ENCODE measurements around the gene HLA-A.
"Not testable (repeated sequence)": the region's sequence is repeated elsewhere in the genome, so short reads cannot be mapped to it uniquely, and the experiment has no call there.

Gene HLA-A

DNA sequence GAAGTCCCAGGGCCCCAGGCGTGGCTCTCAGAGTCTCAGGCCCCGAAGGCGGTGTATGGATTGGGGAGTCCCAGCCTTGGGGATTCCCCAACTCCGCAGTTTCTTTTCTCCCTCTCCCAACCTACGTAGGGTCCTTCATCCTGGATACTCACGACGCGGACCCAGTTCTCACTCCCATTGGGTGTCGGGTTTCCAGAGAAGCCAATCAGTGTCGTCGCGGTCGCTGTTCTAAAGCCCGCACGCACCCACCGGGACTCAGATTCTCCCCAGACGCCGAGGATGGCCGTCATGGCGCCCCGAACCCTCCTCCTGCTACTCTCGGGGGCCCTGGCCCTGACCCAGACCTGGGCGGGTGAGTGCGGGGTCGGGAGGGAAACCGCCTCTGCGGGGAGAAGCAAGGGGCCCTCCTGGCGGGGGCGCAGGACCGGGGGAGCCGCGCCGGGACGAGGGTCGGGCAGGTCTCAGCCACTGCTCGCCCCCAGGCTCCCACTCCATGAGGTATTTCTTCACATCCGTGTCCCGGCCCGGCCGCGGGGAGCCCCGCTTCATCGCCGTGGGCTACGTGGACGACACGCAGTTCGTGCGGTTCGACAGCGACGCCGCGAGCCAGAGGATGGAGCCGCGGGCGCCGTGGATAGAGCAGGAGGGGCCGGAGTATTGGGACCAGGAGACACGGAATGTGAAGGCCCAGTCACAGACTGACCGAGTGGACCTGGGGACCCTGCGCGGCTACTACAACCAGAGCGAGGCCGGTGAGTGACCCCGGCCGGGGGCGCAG, at the start of gene HLA-A:
TSS of gene HLA-A (plus strand) at position 258 of the 778 bp plus-strand sequence. CDS start at position 280, 22 bp downstream.
- peak; percentile 91 for DNase-seq (ENCODE audit: low spot score)

DNA sequence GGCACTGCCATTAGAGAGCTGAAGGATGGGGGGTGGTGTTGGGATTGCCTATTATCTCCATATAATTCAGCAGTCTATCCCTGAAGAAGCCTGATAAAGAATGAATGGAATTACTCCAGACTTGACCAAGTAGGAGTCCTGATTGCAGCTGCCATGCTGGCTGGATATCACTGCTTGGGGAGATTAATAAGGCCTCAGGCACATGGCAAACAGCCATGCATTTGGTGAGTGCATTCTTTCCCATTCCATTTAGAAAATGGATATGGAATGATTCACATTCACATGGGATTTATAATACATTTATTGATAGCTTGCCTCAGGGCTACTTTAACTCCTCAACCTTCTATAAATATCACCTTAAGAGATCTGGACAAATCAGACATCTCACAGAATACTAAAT, 49.6 kb upstream of the HLA-A start:
- DNase-seq (ENCODE audit: low spot score), result no peak

DNA sequence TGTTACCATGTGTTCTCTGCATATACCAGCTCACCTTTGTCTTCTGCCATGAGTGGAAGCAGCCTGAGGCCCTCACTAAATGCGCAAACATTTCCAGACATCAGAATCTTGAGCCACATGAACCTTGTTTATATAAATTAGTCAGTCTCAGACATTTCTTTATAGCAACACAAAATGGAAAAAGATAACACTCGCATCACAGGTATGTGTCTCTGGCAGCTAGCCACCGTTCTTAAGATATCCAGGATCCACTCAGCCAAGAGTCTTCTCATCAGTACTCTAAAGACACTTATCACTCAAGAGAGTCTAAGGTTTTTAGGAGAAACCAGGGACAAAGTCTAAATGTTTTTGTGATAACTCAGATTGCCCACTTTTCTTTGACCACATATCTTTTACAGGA, 43.1 kb upstream of the HLA-A start:
- DNase-seq (ENCODE audit: low spot score), result no peak

DNA sequence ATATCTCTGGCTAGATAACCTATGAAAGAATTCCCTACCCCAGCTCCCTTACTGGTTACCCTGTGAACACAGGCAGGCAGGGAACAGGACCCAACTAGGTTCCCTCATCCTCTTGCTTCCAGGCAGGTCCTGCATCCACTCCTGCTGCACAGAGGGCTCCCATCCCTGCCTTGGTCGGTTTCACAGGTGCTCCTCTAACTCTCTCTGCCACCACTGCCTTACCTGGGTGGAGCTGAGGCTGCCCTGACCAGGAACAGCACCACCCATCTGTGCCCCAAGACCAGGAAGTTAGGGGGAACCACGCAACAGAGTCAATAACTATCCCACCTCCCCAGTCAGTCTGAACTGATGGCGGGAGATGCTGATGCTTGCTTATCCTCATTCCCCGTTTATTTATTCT, 37.0 kb upstream of the HLA-A start:
- no peak for DNase-seq (ENCODE audit: low spot score)

DNA sequence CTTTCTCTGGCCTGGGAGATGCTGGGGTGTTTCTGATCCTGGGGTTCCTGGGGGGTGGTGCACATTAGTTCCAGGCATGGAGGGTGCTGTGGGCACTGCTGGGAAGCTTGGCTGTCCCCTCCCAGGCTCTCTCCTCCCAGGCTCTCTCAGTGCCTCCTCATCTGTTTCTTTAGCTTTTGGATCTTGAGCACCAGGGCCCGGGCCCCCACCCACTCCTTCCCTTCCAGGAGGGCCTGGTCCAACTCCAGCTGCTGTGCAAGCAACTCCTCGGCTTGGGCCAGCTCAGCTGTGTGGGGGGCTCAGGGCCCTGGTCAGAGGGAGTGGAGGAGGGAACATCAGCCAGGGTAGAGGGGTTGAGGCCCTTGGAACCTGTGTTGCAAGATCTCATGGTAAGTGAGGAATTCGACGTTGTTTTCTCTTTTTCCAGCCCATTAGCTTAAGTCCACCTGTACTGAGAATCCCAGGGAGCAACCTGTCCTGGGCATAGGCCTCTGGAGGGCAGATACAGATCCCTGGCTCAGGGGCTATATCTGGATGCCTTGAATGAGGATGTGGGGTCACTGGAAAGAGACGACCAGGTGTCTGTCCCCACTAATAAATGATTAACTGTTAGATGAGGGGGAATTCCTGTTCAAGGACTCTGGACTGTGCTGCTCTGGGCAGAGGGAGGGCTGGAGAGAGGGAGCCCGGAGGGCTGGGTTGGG, 34.5 kb upstream of the HLA-A start:
- DNase-seq (ENCODE audit: low spot score), result no peak

DNA sequence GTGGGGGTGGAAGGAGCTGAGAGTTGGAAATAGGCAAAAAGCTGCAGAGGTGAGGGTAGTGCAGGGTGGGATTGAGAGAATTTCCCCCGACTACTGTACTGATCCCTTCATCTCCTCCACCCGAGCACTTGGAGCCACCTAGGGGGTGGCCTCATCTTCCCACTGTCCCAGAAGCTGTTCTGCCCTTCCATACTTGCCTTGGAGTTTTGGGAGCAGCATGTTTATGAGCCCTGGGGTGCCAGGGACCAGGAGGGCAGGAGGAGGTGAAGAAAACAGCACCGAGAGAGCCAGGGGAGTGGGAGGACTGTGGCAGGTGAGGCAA, 34.0 kb upstream of the HLA-A start:
- no peak for DNase-seq (ENCODE audit: low spot score)

DNA sequence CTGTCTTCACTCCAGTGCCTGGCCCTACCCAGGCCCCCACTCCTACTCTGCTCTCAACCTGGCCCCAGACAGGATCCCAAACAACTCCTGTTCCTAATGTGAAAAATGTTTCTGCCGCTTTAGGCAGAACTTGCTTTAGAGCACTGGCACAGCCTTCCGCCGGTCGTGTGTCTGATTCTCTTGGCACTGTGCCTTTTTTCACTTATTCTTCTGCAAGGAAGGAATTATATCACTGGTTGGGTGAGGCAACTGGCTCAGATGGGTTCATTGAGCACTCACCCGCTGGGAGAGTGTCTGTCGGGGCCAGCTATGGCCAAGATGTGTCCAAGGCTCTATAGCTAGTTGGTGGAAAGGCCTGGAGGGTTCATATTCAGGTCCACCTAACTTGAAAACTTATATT, 33.6 kb upstream of the HLA-A start:
- DNase-seq (ENCODE audit: low spot score), result no peak

DNA sequence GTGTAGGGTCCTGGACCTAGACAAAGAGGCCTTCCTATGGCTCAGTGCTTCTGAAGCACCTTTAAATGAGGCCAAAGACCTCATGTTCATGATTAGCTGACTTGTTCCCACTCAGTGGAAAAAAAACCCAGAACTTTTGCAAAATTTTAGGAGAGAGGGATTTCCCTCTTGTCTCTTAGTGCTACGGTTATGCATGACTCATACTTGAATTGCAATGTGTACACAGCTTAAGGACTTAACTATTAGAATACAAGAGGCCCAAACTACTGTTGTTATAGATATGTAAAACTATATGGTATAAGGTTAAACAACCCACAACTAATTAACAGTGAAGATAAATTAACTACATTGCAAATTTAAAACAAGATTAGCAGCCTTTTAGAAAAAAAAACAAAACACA, 32.3 kb upstream of the HLA-A start:
- DNase-seq (ENCODE audit: low spot score), result no peak

DNA sequence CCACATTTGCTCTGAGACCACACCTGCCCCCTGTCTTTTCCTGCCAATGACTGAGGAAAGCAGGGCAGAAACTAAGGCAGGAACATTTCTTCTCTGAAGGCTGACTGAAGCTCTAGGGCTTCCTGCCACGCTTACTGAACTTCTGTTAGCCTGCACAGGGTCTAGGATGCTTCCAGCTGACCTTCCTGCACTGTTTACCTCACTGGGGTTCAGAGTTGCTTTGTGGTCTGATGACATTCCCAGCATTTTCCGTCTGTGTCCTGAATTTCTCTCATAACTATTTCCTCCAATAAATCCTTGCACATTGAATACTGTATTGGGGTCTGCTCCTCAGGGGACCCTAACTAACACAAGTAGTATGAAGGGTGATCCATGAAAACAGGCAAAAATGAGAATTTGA, 29.5 kb upstream of the HLA-A start:
- no peak for DNase-seq (ENCODE audit: low spot score)

DNA sequence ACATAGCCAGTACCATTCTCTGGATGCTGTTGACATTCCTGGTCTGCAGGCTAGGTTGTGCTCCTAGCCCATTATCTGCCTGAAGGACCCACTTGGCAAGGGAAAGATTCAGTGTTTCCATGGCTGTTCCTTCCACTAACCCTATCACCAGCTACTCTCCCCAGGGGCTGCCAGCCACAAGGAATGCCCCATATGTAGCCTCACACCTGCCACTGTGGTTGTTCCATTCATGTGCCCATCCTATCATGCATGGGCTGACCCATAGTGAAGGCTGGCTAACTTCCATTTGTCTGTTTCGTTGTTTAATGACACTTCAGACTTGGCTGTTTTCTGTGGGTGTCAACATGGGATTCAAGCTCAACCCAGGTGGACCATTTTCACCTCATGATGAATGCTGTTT, 25.6 kb upstream of the HLA-A start:
- DNase-seq (ENCODE audit: low spot score), result no peak

DNA sequence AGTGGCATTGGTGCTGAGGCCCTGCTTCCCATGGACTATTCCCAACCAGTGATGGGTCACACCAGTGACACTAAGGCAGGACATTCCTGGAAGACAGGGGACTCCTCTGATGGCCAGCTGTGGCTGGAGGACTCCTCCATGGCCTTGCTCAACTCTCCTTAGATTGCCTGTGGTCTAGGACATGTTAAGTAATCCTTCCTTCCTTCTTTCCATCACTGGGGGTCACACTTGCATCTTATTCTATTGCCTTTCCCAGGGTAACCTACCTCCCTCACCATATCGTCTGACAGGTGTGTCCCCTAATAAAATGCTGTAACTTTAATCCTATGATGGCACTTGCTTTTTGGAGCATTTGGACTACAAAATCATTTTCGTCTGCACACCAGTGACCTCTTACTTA, 24.5 kb upstream of the HLA-A start:
- DNase-seq (ENCODE audit: low spot score), result no peak

DNA sequence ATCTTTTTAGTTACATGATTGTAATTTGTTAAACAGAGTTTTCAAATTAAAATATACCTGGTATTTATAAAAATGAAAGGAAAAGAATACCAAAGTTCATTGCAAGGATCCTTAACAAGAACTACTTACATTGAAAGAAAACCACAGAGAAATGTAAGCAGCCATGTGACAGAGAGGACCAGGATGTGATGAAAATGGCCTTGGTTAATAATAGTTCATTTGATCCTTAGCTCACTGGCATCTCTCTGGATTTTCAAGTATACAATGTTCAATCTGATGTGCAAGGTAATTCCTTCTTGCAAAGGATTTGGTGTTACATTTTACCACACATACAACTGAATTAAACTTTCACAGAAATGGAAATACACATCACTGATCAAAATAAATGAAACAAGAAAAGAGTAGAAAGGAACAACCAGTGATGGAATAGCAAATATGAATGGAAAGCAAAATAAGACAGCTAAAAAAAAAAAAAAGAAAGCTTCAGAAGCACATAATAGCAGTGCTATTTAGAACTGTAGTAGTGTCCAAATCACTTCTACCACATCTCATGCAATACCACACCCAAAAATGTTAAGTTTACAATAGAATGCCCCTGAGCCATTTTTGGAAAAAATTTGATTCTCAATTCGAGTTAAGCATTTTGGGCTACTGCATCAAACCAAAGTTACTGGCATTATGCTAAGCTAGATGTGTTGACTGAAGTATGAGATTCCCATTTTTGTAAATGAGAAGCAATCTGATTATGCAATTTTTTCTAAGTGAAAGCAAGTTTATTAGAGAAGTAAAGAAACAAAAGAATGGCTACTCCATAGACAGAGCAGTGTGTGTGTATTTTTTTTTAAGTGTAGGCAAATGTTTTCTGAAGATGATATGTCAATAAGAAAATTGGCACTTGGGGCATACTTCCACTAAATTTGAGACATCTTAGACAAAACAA, 22.6 kb upstream of the HLA-A start:
- DNase-seq (ENCODE audit: low spot score), result no peak

DNA sequence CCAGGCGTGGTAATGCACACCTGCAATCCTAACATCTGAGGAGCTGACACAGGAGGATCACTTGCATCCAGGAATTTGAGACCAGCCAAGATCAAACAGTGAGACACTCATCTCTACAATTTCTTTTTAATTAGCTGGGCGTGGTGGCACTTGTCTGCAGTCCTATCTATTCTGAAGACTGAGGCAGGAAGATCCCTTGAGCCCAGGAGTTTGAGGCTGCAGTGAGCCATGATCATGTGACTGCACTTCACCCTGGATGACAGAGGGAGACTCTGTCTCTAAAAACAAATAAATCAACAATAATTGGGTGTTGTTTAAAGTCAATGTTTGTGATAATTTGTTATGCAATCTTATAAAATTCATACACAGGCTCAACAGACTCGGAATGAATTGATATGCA, 18.0 kb upstream of the HLA-A start:
- no peak for DNase-seq (ENCODE audit: low spot score)

DNA sequence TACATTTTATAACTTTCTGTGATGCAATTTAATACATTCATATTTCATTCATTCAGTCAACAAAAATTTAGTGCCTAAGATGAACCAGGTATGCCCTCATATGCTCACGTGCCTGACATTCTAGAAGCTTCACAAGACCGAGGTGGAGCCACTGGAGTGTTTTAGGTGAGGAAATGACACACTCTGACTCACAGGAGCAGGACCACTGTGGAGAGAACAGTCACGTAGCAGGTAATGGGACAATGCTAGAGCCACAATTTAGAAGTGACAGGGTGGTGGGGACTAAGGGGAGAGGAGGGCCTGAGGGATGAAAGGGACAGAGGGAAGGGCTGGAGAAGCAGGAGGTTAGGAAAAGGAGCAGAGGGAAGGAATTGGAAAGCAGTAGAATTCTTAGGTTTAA, 17.6 kb upstream of the HLA-A start:
- no peak for DNase-seq (ENCODE audit: low spot score)

DNA sequence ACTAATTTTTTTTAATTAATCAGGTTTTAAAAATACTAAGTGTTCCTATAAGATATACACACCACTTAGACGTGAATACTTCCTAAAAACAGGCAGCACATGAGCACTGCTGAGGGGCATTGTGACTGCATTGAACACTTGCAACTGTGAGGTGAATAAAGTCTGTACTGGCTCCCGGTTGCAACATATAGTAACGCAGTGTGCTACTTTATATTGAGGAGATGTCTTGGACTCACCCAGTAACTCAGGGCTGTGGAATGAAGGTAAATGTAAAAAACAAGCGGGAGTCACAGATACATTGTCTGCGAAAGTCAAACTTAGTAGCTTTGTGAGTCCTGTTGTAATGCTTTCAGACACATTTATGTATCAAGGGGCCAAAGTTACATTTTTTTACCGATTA, 17.0 kb upstream of the HLA-A start:
- DNase-seq (ENCODE audit: low spot score), result no peak

DNA sequence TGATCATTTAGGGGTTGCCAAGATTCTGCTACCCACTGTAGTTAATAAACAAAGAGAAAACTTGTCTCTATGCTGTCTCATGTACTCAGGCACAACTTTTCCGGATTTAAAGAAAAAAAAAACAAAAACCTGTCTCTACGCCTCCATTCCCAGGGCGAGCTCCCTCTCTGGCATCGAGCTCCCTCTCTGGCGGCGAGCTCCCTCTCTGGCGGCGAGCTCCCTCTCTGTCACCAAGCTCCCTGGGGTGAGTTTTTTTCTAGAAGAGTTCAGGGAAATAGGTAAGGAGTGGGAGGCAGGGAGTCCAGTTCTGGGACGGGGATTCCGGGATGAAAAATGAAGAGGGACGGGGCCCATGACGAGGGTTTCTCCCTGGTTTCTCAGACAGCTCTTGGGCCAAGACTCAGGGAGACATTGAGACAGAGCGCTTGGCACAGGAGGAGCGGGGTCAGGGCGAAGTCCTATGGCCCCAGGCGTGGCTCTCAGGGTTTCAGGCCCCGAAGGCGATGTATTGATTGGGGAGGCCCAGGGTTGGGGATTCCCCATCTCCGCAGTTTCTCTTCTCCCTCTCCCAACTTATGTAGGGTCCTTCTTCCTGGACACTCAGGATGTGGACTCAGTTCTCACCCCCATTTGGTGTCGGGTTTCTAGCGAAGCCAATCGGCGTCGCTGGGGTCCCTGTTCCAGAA, 16.5 kb upstream of the HLA-A start:
- DNase-seq (ENCODE audit: low spot score), result no peak

DNA sequence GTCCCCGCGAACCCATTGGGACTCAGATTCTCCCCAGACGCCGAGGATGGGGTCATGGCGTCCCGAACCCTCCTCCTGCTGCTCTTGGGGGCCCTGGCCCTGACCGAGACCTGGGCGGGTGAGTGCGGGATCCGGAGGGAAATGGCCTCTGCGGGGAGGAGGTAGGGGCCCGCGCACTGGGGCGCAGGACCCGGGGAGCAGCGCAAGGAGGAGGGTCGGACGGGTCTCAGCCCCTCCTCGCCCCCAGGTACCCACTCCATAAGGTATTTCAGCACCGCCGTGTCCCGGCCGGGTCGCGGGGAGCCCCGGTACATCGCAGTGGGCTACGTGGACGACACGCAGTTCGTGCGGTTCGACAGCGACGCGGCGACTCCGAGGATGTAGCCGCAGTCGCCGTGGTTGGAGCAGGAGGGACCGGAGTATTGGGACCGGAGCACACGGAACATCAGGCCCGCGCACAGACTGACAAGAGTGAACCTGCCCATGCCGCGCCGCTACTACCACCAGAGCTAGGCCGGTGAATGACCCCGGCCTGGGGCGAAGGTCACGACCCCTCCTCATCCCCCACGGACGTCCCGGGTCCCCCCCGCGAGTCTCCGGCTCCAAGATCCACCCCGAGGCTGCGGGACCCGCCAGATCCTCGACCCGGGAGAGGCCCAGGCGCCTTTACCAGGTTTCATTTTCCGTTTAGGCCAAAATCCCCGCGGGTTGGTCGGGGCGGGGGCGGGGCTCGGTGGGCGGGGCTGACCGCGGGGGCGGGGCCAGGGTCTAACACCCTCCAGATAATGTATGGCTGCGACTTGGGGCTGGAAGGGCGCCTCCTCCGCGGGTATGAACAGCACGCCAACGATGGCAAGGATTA, 15.7 kb upstream of the HLA-A start:
- peak; percentile 85 for DNase-seq (ENCODE audit: low spot score)

DNA sequence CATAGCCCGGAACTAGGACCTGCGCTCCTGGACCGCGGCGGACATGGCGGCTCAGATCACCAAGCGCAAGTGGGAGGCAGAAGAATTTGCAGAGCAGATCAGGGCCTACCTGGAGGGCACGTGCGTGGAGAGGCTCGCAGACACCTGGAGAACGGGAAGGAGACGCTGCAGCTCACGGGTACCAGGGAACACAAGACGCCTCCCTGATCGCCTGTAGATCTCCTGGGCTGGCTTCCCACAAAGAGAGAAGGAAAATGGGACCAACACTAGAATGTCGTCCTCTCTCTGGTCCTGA, 15.1 kb upstream of the HLA-A start:
- no peak for DNase-seq (ENCODE audit: low spot score)

DNA sequence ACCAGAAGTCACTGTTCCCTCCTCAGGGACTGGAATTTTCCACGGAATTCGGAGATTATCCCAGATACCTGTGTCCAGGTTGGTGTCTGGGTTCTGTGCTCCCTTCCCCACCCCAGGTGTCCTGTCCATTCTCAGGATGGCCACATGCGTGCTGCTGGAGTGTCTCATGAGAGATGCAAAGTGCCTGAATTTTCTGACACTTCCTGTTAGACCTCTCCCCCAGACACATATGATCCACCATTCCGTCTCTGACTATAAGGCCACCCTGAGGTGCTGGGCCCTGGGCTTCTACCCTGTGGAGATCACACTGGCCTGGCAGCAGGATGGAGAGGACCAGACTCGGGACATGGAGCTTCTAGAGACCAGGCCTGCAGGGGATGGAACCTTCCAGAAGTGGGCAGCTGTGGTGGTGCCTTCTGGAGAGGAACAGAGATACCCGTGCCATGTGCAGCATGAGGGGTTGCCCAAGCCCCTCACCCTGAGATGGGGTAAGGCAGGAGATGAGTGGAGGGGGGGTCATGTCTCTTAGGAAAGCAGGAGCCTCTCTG, 14.4 kb upstream of the HLA-A start:
- no peak for DNase-seq (ENCODE audit: low spot score)

DNA sequence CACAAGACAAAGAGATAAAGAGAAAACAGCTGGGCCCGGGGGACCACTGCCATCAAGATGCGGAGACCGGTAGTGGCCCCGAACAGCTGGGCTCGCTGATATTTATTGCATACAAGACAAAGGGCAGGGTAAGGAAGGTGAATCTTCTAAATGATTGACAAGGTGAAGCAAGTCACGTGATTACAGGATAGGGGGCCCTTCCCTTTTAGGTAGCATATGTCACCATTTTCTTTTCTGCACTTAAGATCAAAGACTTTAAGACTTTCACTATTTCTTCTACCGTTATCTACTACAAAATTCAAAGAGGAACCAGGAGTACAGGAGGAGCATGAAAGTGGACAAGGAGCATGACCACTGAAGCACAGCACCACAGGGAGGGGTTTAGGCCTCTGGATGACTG, 12.3 kb upstream of the HLA-A start:
- not testable (repeated sequence) for DNase-seq (ENCODE audit: low spot score)

DNA sequence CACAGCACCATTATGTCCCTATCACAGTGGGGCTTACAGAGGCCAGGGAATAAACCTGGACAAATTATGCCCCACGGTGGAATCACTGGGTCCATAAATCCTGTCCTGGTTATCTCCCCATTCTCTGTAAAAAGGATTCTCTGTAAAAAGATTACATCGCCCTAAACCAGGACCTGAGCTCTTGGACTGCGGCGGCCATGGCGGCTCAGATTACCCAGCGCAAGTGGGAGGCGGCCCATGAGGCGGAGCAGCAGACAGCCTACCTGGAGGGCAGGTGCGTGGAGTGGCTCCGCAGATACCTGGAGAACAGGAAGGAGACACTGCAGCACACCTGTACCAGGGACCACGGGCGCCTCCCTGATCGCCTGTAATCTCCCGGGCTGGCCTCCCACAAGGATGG, 8.4 kb upstream of the HLA-A start:
- no peak for DNase-seq (ENCODE audit: low spot score)

Data from left forelimb (tissue), 1 donor.